Measurements from ENCODE around the gene INMT.

Gene INMT

GRCh38 chr7:30744075-30744417 lies 7.9 kb upstream of the INMT start:
- Histone ChIP-seq H3K4me2 (ENCODE audit: low read depth, low read length) (no peak overlapping the region), H3K4me3 (ENCODE audit: low read length) (no peak overlapping the region), H3F3A (ENCODE audit: insufficient read depth, low read length) (no peaks in the 10 kb centered on the region), H3K4me1 (ENCODE audit: low read length) (no peaks in the 10 kb centered on the region), H2AFZ (ENCODE audit: low read length) (no peak overlapping the region), H3K79me2 (ENCODE audit: low read length) (no peaks in the 10 kb centered on the region), H3K9me3 (replicated peaks; ENCODE audit: insufficient read depth, low read length) (no peaks in the 10 kb centered on the region), H4K20me1 (ENCODE audit: insufficient read depth, low read length) (no peaks in the 10 kb centered on the region), H3K27me3 (replicated peaks; ENCODE audit: insufficient read depth, low read length) (no peaks in the 10 kb centered on the region), H3K27ac (ENCODE audit: low read length) (no peak overlapping the region), H3K9me2 (replicated peaks; ENCODE audit: insufficient read depth, low read length) (no peaks in the 10 kb centered on the region), H3K9ac (ENCODE audit: low read length) (no peak overlapping the region), H3K36me3 (replicated peaks; ENCODE audit: insufficient read depth, low read length) (no peaks in the 10 kb centered on the region)
- TF ChIP-seq EZH2phosphoT487 (IDR thresholded peaks at IDR 0.05; ENCODE audit: low read length) (no peak), EZH2 (optimal IDR thresholded peaks at IDR 0.05; ENCODE audit: low read depth, low read length) (no peak)
- TF ChIP-seq, protein P1, sequence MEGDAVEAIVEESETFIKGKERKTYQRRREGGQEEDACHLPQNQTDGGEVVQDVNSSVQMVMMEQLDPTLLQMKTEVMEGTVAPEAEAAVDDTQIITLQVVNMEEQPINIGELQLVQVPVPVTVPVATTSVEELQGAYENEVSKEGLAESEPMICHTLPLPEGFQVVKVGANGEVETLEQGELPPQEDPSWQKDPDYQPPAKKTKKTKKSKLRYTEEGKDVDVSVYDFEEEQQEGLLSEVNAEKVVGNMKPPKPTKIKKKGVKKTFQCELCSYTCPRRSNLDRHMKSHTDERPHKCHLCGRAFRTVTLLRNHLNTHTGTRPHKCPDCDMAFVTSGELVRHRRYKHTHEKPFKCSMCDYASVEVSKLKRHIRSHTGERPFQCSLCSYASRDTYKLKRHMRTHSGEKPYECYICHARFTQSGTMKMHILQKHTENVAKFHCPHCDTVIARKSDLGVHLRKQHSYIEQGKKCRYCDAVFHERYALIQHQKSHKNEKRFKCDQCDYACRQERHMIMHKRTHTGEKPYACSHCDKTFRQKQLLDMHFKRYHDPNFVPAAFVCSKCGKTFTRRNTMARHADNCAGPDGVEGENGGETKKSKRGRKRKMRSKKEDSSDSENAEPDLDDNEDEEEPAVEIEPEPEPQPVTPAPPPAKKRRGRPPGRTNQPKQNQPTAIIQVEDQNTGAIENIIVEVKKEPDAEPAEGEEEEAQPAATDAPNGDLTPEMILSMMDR (IDR thresholded peaks at IDR 0.05; ENCODE audit: low read length): no peak
- DNase-seq: no peak

DNA sequence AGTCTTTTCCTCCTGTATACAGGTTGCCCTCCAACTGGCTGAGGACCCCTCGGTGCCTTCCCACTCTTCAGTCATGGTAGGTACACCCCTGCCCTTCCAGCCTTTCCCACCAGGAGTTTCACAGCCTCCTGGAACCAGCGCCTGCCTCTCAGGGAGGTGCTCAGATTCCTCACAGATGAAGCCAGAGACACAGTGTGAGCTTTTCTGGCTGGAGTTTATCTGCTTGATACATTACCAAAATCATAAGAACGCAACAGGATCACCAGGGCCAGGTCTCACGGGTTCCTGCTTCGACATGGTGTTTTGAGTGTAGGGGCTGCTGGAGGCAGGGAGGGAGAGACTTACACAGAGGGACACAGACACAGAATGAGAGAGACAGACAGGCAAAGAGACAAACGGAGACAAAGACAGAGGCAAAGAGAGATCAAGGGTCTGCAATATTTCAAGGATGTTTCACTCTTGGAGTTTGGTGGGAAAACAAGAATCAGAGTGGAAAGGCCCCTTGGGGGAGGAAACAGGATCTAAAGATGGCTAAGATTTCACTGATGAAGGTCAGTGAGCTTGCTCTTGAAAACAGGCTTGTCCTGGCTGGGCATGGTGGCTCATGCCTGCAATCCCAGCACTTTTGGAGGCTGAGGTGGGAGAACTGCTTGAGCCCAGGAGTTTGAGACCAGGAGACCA lies 6.5 kb upstream of the INMT start:
- H3F3A ChIP-seq (ENCODE audit: insufficient read depth, low read length): no peaks in the 10 kb centered on the region
- H3K9ac ChIP-seq (ENCODE audit: low read length): no peak overlapping the region
- no peaks in the 10 kb centered on the region for H3K4me1 ChIP-seq (ENCODE audit: low read length)
- H3K27ac ChIP-seq (ENCODE audit: low read length): no peak overlapping the region
- no peaks in the 10 kb centered on the region for H3K9me3 ChIP-seq (replicated peaks; ENCODE audit: insufficient read depth, low read length)
- TF ChIP-seq, protein P1 (IDR thresholded peaks at IDR 0.05; ENCODE audit: low read length): no peak
- TF ChIP-seq EZH2 (optimal IDR thresholded peaks at IDR 0.05; ENCODE audit: low read depth, low read length): no peak
- TF ChIP-seq EZH2phosphoT487 (IDR thresholded peaks at IDR 0.05; ENCODE audit: low read length): no peak
- no peaks in the 10 kb centered on the region for H3K27me3 ChIP-seq (replicated peaks; ENCODE audit: insufficient read depth, low read length)
- no peaks in the 10 kb centered on the region for H3K79me2 ChIP-seq (ENCODE audit: low read length)
- H2AFZ ChIP-seq (ENCODE audit: low read length): no peak overlapping the region
- DNase-seq: no peak
- no peaks in the 10 kb centered on the region for H4K20me1 ChIP-seq (ENCODE audit: insufficient read depth, low read length)
- no peaks in the 10 kb centered on the region for H3K36me3 ChIP-seq (replicated peaks; ENCODE audit: insufficient read depth, low read length)
- H3K9me2 ChIP-seq (replicated peaks; ENCODE audit: insufficient read depth, low read length): no peaks in the 10 kb centered on the region
- no peak overlapping the region for H3K4me2 ChIP-seq (ENCODE audit: low read depth, low read length)
- H3K4me3 ChIP-seq (ENCODE audit: low read length): no peak overlapping the region

DNA sequence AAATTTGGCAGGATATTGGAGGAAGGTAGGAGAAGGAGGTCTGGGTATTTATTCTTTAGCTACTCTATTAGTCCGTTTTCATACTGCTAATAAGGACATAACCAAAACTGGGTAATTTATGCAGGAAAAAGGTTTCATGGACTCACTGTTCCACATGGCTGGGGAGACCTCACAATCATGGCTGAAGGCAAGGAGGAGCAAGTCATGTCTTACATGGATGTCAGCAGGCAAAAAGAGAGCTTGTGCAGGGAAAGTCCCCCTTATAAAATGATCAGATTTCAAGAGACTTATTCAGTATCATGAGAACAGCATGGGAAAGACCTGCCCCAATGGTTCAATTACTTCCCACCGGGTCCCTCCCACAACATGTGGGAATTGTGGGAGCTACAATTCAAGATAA lies 1.9 kb upstream of the INMT start:
- DNase-seq: no peak
- no peaks in the 10 kb centered on the region for H3K9me2 ChIP-seq (replicated peaks; ENCODE audit: insufficient read depth, low read length)
- no peak overlapping the region for H3K4me3 ChIP-seq (ENCODE audit: low read length)
- no peak overlapping the region for H2AFZ ChIP-seq (ENCODE audit: low read length)
- no peak overlapping the region for H3K9ac ChIP-seq (ENCODE audit: low read length)
- H3F3A ChIP-seq (ENCODE audit: insufficient read depth, low read length): no peaks in the 10 kb centered on the region
- no peak overlapping the region for H3K27ac ChIP-seq (ENCODE audit: low read length)
- no peaks in the 10 kb centered on the region for H3K4me1 ChIP-seq (ENCODE audit: low read length)
- H3K27me3 ChIP-seq (replicated peaks; ENCODE audit: insufficient read depth, low read length): no peaks in the 10 kb centered on the region
- TF ChIP-seq EZH2phosphoT487 (IDR thresholded peaks at IDR 0.05; ENCODE audit: low read length) (no peak), EZH2 (optimal IDR thresholded peaks at IDR 0.05; ENCODE audit: low read depth, low read length) (no peak)
- TF ChIP-seq, protein P1 (IDR thresholded peaks at IDR 0.05; ENCODE audit: low read length): no peak
- no peaks in the 10 kb centered on the region for H3K79me2 ChIP-seq (ENCODE audit: low read length)
- no peaks in the 10 kb centered on the region for H4K20me1 ChIP-seq (ENCODE audit: insufficient read depth, low read length)
- H3K36me3 ChIP-seq (replicated peaks; ENCODE audit: insufficient read depth, low read length): no peaks in the 10 kb centered on the region
- H3K4me2 ChIP-seq (ENCODE audit: low read depth, low read length): no peak overlapping the region
- H3K9me3 ChIP-seq (replicated peaks; ENCODE audit: insufficient read depth, low read length): no peaks in the 10 kb centered on the region
